Mucosa of gallbladder (tissue), 1 donor: ENCODE results near the gene RBM17. TPM values are rescaled to one million over a fixed set of nuclear protein-coding genes. Genes with fewer than 3 reads are reported as not detected.
A peak's percentile ranks its signal among the peaks of the same experiment; 100 is the strongest.
"Not testable (repeated sequence)": the region's sequence is repeated elsewhere in the genome, so short reads cannot be mapped to it uniquely, and the experiment has no call there.

Experiments used
- DNase-seq: peaks from one replicate; pipeline ENCODE4 v3.0.0-alpha.2; 2020; ENCODE audit warnings: low spot score
- total RNA-seq: library from RNA; stranded (reverse); gene quantifications from one replicate; pipeline ENCODE4 v1.2.1, GENCODE V29; 2021
- donor health status: DM: no; HTN: no; CAD: no.

RBM17 gene
- total RNA-seq, 1 donor from 2014 or later, result 65.5 TPM

GRCh38 chr10:6079044-6079443 is 9.8 kb upstream of the RBM17 start:
- no peak for DNase-seq

- no peak for DNase-seq
These were observed 8.3 kb upstream of the RBM17 start for GRCh38 chr10:6080417-6080973.

- no peak for DNase-seq
These were observed 6.1 kb upstream of the RBM17 start for GRCh38 chr10:6082496-6083395.

- no peak for DNase-seq
These were observed 5.0 kb upstream of the RBM17 start for GRCh38 chr10:6083523-6084475.

GRCh38 chr10:6086375-6087233 is 2.2 kb upstream of the RBM17 start:
- peak; percentile 92 for DNase-seq

- no peak for DNase-seq
These were observed 743 bp downstream of the RBM17 start for GRCh38 chr10:6089334-6090219.

GRCh38 chr10:6091630-6092029 is 2.8 kb downstream of the RBM17 start:
- no peak for DNase-seq

- no peak for DNase-seq
These were observed 3.9 kb downstream of the RBM17 start for GRCh38 chr10:6092731-6093130.

- DNase-seq, result no peak
These were observed 7.2 kb downstream of the RBM17 start for GRCh38 chr10:6095810-6096570.

- no peak for DNase-seq
These were observed 8.2 kb downstream of the RBM17 start for GRCh38 chr10:6097063-6097462.

GRCh38 chr10:6098156-6098555 is 9.3 kb downstream of the RBM17 start:
- no peak for DNase-seq

GRCh38 chr10:6100370-6100769 is 11.5 kb downstream of the RBM17 start:
- no peak for DNase-seq

GRCh38 chr10:6101181-6101580 is 12.3 kb downstream of the RBM17 start:
- no peak for DNase-seq

GRCh38 chr10:6102128-6102527 is 13.3 kb downstream of the RBM17 start:
- no peak for DNase-seq

GRCh38 chr10:6103591-6103990 is 14.8 kb downstream of the RBM17 start:
- no peak for DNase-seq

GRCh38 chr10:6107616-6108015 is 18.8 kb downstream of the RBM17 start:
- not testable (repeated sequence) for DNase-seq

GRCh38 chr10:6108072-6108471 is 19.2 kb downstream of the RBM17 start:
- DNase-seq, result no peak

GRCh38 chr10:6108631-6109443 is 20.0 kb downstream of the RBM17 start:
- DNase-seq, result no peak

GRCh38 chr10:6109444-6109775 is 20.6 kb downstream of the RBM17 start:
- no peak for DNase-seq
